H1 (cell line): Measurements from ENCODE around the gene EEIG2. TPM values are rescaled to one million over a fixed set of nuclear protein-coding genes. Genes with fewer than 3 reads are reported as not detected.

Source experiments
- CTCF ChIA-PET: fragments of 300-600 bp; sonication (Branson Sonifier 250); formaldehyde crosslinking; loops from one replicate; lab custom pipeline; 2021; ENCODE audit not compliant: partially characterized antibody; lab: Charles Lee
- POLR2A ChIA-PET: fragments of 300-600 bp; sonication (Branson Sonifier 250); formaldehyde crosslinking; loops from one replicate; lab custom pipeline; 2021; ENCODE audit warnings: inconsistent platforms; ENCODE audit not compliant: partially characterized antibody; lab: Charles Lee
- DNase-seq, 2 experiments: peaks; one replicate each; pipeline versions ENCODE4 v3.0.0 to v3.0.0-alpha.2; 2010 to 2022; ENCODE audit warnings: low spot score in 2 of 2, low read depth in 1 of 2, mixed read lengths in 1 of 2
- FAIRE-seq: peaks from 2 replicates; lab custom pipeline; 2011; peaks lifted over from hg19 to GRCh38; lab: Jason Lieb, UNC
- H2AFZ ChIP-seq: 2 replicates; pipeline ENCODE4 v1.8.1; 2012; ENCODE audit warnings: low read length, inconsistent platforms
- H2AK5ac ChIP-seq: 2 replicates; pipeline ENCODE4 v1.6.1; 2013; ENCODE audit warnings: low read depth, low read length
- H2BK120ac ChIP-seq: replicated peaks from 2 replicates; pipeline ENCODE3; 2013; ENCODE audit warnings: low read depth, low read length, inconsistent platforms
- H2BK12ac ChIP-seq: 2 replicates; pipeline ENCODE4 v1.6.1; 2013; ENCODE audit warnings: low read depth, low read length
- H2BK15ac ChIP-seq: 2 replicates; pipeline ENCODE4 v1.6.1; 2013; ENCODE audit warnings: low read length
- H2BK20ac ChIP-seq: 2 replicates; pipeline ENCODE4 v1.6.1; 2013; ENCODE audit warnings: low read length
- H2BK5ac ChIP-seq: 2 replicates; pipeline ENCODE4 v1.6.1; 2013; ENCODE audit warnings: low read depth, low read length
- H3K14ac ChIP-seq: 2 replicates; pipeline ENCODE4 v1.6.1; 2013; ENCODE audit warnings: inconsistent platforms; ENCODE audit not compliant: insufficient read length
- H3K18ac ChIP-seq: 2 replicates; pipeline ENCODE4 v1.6.1; 2013; ENCODE audit warnings: low read length; ENCODE audit errors: extremely low read depth
- H3K23ac ChIP-seq: 2 replicates; pipeline ENCODE4 v1.6.1; 2013; ENCODE audit warnings: inconsistent platforms; ENCODE audit not compliant: insufficient read length
- H3K23me2 ChIP-seq: 2 replicates; pipeline ENCODE4 v1.6.1; 2013; ENCODE audit warnings: low read depth, low read length
- H3K27ac ChIP-seq: 2 replicates; pipeline ENCODE4 v1.6.1; 2011; ENCODE audit warnings: low read depth, low read length, inconsistent platforms
- H3K27me3 ChIP-seq, 4 experiments: replicated peaks in 1 of 4; 1 replicate in 1 of 4; 2 replicates in 3 of 4; pipeline versions ENCODE4 v1.6.1 to v1.8.1; 2011 to 2013; ENCODE audit warnings: low read length in 3 of 4, mild to moderate bottlenecking in 3 of 4, inconsistent platforms in 2 of 4, mixed read lengths in 2 of 4, moderate library complexity in 1 of 4; ENCODE audit not compliant: control insufficient read depth in 3 of 4, insufficient read depth in 3 of 4; ENCODE audit errors: extremely low read depth in 1 of 4
- H3K36me3 ChIP-seq, 4 experiments: 2 replicates each; pipeline versions ENCODE4 v1.6.1 to v1.8.1; 2011 to 2013; ENCODE audit warnings: mild to moderate bottlenecking in 4 of 4, low read length in 3 of 4, moderate library complexity in 2 of 4, control low read depth in 1 of 4, inconsistent platforms in 1 of 4; ENCODE audit not compliant: insufficient read depth in 4 of 4, control insufficient read depth in 2 of 4
- H3K4ac ChIP-seq: replicated peaks from 2 replicates; pipeline ENCODE3; 2013; ENCODE audit warnings: low read length, low read depth, mixed read lengths, inconsistent platforms; ENCODE audit not compliant: insufficient read length
- H3K4me1 ChIP-seq, 4 experiments: replicated peaks in 1 of 4; 1 replicate in 1 of 4; 2 replicates in 3 of 4; pipeline versions ENCODE4 v1.6.1 to v1.8.1; 2011 to 2013; ENCODE audit warnings: low read length in 3 of 4, inconsistent platforms in 2 of 4, mixed read lengths in 1 of 4; ENCODE audit not compliant: insufficient read depth in 4 of 4, control insufficient read depth in 3 of 4
- H3K4me2 ChIP-seq, 2 experiments: 2 replicates each; pipeline versions ENCODE4 v1.6.1 to v1.8.1; 2011 to 2013; ENCODE audit warnings: low read depth in 2 of 2, low read length in 2 of 2, control low read depth in 1 of 2, inconsistent platforms in 1 of 2, mild to moderate bottlenecking in 1 of 2; ENCODE audit not compliant: insufficient read depth in 1 of 2
- H3K4me3 ChIP-seq, 4 experiments: fragments of 200-600, 300-600 bp in 1 of 4; sonication (generic), shearing (Covaris generic), sonication (Bioruptor Twin) in 1 of 4; 2 replicates each; pipeline versions ENCODE4 v1.5.1 to v1.8.1; 2011 to 2016; ENCODE audit warnings: low read length in 4 of 4, low read depth in 3 of 4, control low read depth in 2 of 4, inconsistent platforms in 2 of 4, mild to moderate bottlenecking in 2 of 4, mixed read lengths in 1 of 4, moderate library complexity in 1 of 4; ENCODE audit not compliant: insufficient read depth in 2 of 4; ENCODE audit errors: extremely low read depth in 1 of 4
- H3K56ac ChIP-seq: replicated peaks from 2 replicates; pipeline ENCODE3; 2013; ENCODE audit warnings: low read depth, mild to moderate bottlenecking, mixed read lengths, low read length, inconsistent platforms; ENCODE audit not compliant: insufficient read length
- H3K79me1 ChIP-seq: 2 replicates; pipeline ENCODE4 v1.6.1; 2013; ENCODE audit warnings: low read depth, low read length, control low read depth
- H3K79me2 ChIP-seq, 2 experiments: 2 replicates each; pipeline versions ENCODE4 v1.6.1 to v1.8.1; 2012 to 2013; ENCODE audit warnings: low read length in 2 of 2, mild to moderate bottlenecking in 2 of 2, inconsistent platforms in 1 of 2; ENCODE audit not compliant: insufficient read depth in 2 of 2, control insufficient read depth in 1 of 2
- H3K9ac ChIP-seq, 4 experiments: replicated peaks in 1 of 4; 1 replicate in 1 of 4; 2 replicates in 3 of 4; pipeline versions ENCODE4 v1.6.1 to v1.8.1; 2011 to 2013; ENCODE audit warnings: low read depth in 3 of 4, low read length in 3 of 4, control low read depth in 2 of 4, mild to moderate bottlenecking in 2 of 4, moderate library complexity in 2 of 4, inconsistent platforms in 1 of 4; ENCODE audit errors: extremely low read depth in 1 of 4
- H3K9me3 ChIP-seq, 2 experiments: 2 replicates each; pipeline versions ENCODE4 v1.6.1 to v1.8.1; 2012 to 2013; ENCODE audit warnings: mild to moderate bottlenecking in 2 of 2, moderate library complexity in 2 of 2, control low read depth in 1 of 2, inconsistent platforms in 1 of 2, low read depth in 1 of 2, low read length in 1 of 2, mixed read lengths in 1 of 2; ENCODE audit not compliant: insufficient read depth in 2 of 2
- H4K20me1 ChIP-seq, 2 experiments: replicated peaks in 1 of 2; 2 replicates each; pipeline versions ENCODE3 to v1.8.1; 2011 to 2013; ENCODE audit warnings: inconsistent platforms in 2 of 2, low read length in 2 of 2, mild to moderate bottlenecking in 1 of 2; ENCODE audit not compliant: insufficient read depth in 2 of 2, control insufficient read depth in 1 of 2
- H4K5ac ChIP-seq: 2 replicates; pipeline ENCODE4 v1.6.1; 2013; ENCODE audit warnings: low read length, low read depth, mixed read lengths, inconsistent platforms; ENCODE audit not compliant: insufficient read length
- H4K8ac ChIP-seq: 2 replicates; pipeline ENCODE4 v1.8.0; 2013; ENCODE audit warnings: mild to moderate bottlenecking, moderate library complexity, low read length, inconsistent platforms; ENCODE audit not compliant: insufficient read depth; ENCODE audit errors: extremely low read depth
- H4K91ac ChIP-seq: replicated peaks from 2 replicates; pipeline ENCODE3; 2013; ENCODE audit warnings: low read length, mixed read lengths, inconsistent platforms; ENCODE audit not compliant: insufficient read length
- JUN ChIP-seq: IDR thresholded peaks from 2 replicates; pipeline ENCODE4 v1.6.1; 2011; ENCODE audit warnings: low read depth, mild to moderate bottlenecking, improper control_type of control experiment, low read length
- MAFK ChIP-seq: IDR thresholded peaks from 2 replicates; pipeline ENCODE4 v1.6.1; 2012; ENCODE audit warnings: low read depth, mild to moderate bottlenecking, improper control_type of control experiment, low read length
- RAD21 ChIP-seq, 2 experiments: IDR thresholded peaks in 1 of 2; conservative IDR thresholded peaks in 1 of 2; 2 replicates each; pipeline ENCODE4 v1.6.1; 2011; ENCODE audit warnings: low read depth in 2 of 2, low read length in 2 of 2, improper control_type of control experiment in 1 of 2, inconsistent platforms in 1 of 2, mild to moderate bottlenecking in 1 of 2, moderate library complexity in 1 of 2
- SIN3A ChIP-seq, 2 experiments: IDR thresholded peaks in 1 of 2; conservative IDR thresholded peaks in 1 of 2; 2 replicates each; pipeline ENCODE4 v1.6.1; 2011 to 2012; ENCODE audit warnings: low read length in 2 of 2, improper control_type of control experiment in 1 of 2, low read depth in 1 of 2, mild to moderate bottlenecking in 1 of 2
- SP2 ChIP-seq: IDR thresholded peaks from 2 replicates; pipeline ENCODE4 v1.6.1; 2012; ENCODE audit warnings: mild to moderate bottlenecking, low read length, inconsistent platforms
- WGBS, 2 experiments: shearing (Covaris generic) in 1 of 2; methylation state at CpG; one replicate each; pipeline versions ENCODE4 v1.1.6 to v1.1.7; 2013 to 2015; ENCODE audit warnings: low lambda C conversion rate in 2 of 2, mixed read lengths in 2 of 2, inconsistent platforms in 1 of 2, low coverage in 1 of 2, missing lambda C conversion rate in 1 of 2; ENCODE audit not compliant: insufficient replicate concordance in 2 of 2, insufficient coverage in 1 of 2, insufficient read length in 1 of 2; ENCODE audit errors: extremely low coverage in 1 of 2, missing lambda C conversion rate in 1 of 2; 5-methylcytosine and 5-hydroxymethylcytosine counted together
- polyA plus RNA-seq, 7 experiments: library from polyadenylated mRNA; depleted of rRNA in 3 of 7; stranded (reverse) in 5 of 7; unstranded in 2 of 7; fragments of >200 nt in 5 of 7; fragments of 200-250 nt in 2 of 7; gene quantifications; 1 replicate in 5 of 7; 2 replicates in 1 of 7; 4 replicates in 1 of 7; pipeline versions ENCODE4 v1.2.1 to v1.2.3, GENCODE V29; 2011 to 2013; ENCODE audit warnings: missing spikeins in 2 of 7, mixed read lengths in 2 of 7
- total RNA-seq: library from RNA; stranded (reverse); fragmentation: NEBNext Ultra II Directional; extraction: Animal tissue kit (Norgen Biotek cat#: 25700); gene quantifications from 2 replicates; pipeline ENCODE4 v1.2.1, GENCODE V29; 2021

The EEIG2 gene
- total and polyA plus RNA-seq, 2 of the 8 experiments (the other 6 are each of a cell fraction or from before 2014, with no cell fraction given), result 6.1 to 20.1 TPM

- Histone ChIP-seq H4K20me1 (no peaks in the 10 kb centered on the region), H2BK120ac (no peak overlapping the region), H3K9ac (no peak overlapping the region), H2BK20ac (no peak overlapping the region), H3K18ac (no peak overlapping the region), H3K36me3 (no peaks in the 10 kb centered on the region), H3K4me1 (no peaks in the 10 kb centered on the region), H3K4me3 (no peak overlapping the region), H2BK5ac (no peak overlapping the region), H3K9me3 (no peaks in the 10 kb centered on the region), H3K14ac (no peak overlapping the region), H3K4ac (no peak overlapping the region), H4K91ac (no peak overlapping the region), H4K5ac (no peak overlapping the region), H3K79me2 (no peaks in the 10 kb centered on the region), H2AK5ac (no peak overlapping the region), H3K56ac (no peak overlapping the region), H4K8ac (no peak overlapping the region), H2BK12ac (no peak overlapping the region), H3K23ac (no peak overlapping the region), H2AFZ (no peak overlapping the region), H3K27ac (no peak overlapping the region), H2BK15ac (no peak overlapping the region), H3K23me2 (no peaks in the 10 kb centered on the region), H3K27me3 (no peaks in the 10 kb centered on the region), H3K4me2 (no peak overlapping the region), H3K79me1 (no peaks in the 10 kb centered on the region)
- no peak for DNase-seq
- 89% methylated on average over 2 of the region's 2 CpGs; no CpG with 5 or more reads in 1 of the 2 experiments for WGBS, 2 experiments
- POLR2A ChIA-PET, result no interaction called here
- FAIRE-seq, result no peak
- CTCF ChIA-PET, result interaction anchor here (0.6 to 2.2 kb wide), 3 partner anchors 16 to 472 kb away, joined by 3 to 10 read pairs (median 7); partner anchors contain the start of gene EEIG2
- TF ChIP-seq RAD21 (IDR thresholded peaks at IDR 0.05 in 1 of 2, conservative IDR thresholded peaks at IDR 0.05 in 1 of 2; ENCODE audit: low read depth in 2 of 2, low read length in 2 of 2) (no peak), SP2 (no peak), SIN3A (conservative IDR thresholded peaks at IDR 0.05 in 1 of 2, IDR thresholded peaks at IDR 0.05 in 1 of 2; ENCODE audit: low read depth in 1 of 2, low read length in 2 of 2) (no peak), MAFK (no peak), JUN (no peak)
These were observed 32.1 kb upstream of the EEIG2 start for GRCh38 chr1:108527837-108528236.
